NT2/D1 (cell line): ENCODE results near the gene SH2D6.

Experiments
- SUZ12 ChIP-seq: IDR thresholded peaks from 2 replicates; pipeline ENCODE4 v1.6.1; 2011; ENCODE audit not compliant: insufficient read length, insufficient read depth; ENCODE audit errors: extremely low read depth
- ZNF274 ChIP-seq: IDR thresholded peaks from 2 replicates; pipeline ENCODE4 v1.6.1; 2011; ENCODE audit warnings: mild to moderate bottlenecking, low read depth, low read length

DNA sequence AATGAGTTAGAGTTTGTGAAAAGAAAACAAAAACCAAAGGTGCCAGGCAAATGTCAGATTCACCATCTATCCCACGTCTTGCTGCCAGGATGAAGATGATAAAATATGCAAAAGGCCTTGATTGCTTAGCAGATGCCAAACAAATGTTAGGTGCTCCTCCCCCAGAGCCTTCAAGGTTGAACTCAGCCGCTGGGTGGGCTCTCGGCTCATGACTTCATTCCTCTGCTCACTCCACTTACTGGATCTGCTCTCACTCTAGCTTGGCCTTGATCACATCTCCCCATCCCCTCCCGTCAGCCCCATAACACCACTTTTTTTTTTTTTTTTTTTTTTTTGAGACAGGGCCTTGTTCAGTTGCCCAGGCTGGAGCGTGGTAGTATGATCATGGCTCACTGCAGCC, 38.5 kb downstream of the SH2D6 start:
- TF ChIP-seq SUZ12 (no peak), ZNF274 (no peak)
